Measurements from ENCODE around the gene METTL8.

The METTL8 gene

DNA sequence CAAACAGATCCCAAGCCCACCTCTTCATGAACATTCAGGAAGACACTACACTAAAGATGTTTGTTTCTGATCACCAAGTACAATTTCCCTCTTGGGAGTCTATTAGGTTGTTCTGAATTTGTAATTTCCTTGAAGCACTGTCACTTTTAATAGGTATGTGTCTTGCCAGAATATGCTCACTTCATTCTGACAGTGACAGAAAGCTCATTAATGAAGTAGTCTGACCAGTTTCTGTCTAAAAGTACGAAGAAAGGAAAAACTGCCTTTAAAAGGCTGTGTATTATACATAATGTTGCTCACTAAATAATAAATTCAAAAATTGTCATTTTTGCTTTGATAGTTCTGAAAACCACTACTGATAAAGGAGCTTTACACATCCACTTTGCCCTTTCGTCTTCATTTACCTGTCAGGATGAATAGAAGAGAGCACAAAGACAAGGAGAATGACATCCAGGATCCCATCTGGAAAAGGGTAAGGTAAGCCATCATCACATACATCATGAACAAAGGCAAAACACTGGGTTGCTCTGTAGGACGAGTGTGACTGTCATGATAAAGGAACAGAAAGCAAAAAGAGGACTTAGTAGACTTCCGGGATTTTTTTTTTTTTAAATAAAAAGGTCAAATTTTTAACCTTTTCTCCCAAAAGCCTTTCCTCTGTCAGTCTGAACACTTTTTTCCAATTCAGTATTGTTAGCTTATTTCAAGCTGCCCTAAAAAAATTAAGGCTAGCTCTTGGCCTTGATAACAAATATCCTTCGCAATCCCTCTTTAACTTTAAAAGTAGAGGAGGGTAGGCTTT is 103.4 kb downstream of the METTL8 start:
- Histone ChIP-seq H3K4me1 (ENCODE audit: insufficient read depth, poor library complexity, severe bottlenecking) (no peaks in the 10 kb centered on the region), H3K27ac (ENCODE audit: poor library complexity, severe bottlenecking) (no peak overlapping the region), H3K36me3 (ENCODE audit: low read depth) (no peaks in the 10 kb centered on the region; the same call in 1 of the 2 replicates), H3K4me3 (ENCODE audit: severe bottlenecking) (no peak overlapping the region), H3K9me3 (ENCODE audit: severe bottlenecking) (no peaks in the 10 kb centered on the region), H3K27me3 (ENCODE audit: insufficient read depth, poor library complexity, severe bottlenecking) (no peaks in the 10 kb centered on the region)
- TF ChIP-seq, protein P1, sequence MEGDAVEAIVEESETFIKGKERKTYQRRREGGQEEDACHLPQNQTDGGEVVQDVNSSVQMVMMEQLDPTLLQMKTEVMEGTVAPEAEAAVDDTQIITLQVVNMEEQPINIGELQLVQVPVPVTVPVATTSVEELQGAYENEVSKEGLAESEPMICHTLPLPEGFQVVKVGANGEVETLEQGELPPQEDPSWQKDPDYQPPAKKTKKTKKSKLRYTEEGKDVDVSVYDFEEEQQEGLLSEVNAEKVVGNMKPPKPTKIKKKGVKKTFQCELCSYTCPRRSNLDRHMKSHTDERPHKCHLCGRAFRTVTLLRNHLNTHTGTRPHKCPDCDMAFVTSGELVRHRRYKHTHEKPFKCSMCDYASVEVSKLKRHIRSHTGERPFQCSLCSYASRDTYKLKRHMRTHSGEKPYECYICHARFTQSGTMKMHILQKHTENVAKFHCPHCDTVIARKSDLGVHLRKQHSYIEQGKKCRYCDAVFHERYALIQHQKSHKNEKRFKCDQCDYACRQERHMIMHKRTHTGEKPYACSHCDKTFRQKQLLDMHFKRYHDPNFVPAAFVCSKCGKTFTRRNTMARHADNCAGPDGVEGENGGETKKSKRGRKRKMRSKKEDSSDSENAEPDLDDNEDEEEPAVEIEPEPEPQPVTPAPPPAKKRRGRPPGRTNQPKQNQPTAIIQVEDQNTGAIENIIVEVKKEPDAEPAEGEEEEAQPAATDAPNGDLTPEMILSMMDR (IDR thresholded peaks at IDR 0.05; ENCODE audit: poor library complexity, severe bottlenecking) = no peak
- ATAC-seq (ENCODE audit: low read depth) (no peak), DNase-seq (ENCODE audit: low spot score) (no peak)

DNA sequence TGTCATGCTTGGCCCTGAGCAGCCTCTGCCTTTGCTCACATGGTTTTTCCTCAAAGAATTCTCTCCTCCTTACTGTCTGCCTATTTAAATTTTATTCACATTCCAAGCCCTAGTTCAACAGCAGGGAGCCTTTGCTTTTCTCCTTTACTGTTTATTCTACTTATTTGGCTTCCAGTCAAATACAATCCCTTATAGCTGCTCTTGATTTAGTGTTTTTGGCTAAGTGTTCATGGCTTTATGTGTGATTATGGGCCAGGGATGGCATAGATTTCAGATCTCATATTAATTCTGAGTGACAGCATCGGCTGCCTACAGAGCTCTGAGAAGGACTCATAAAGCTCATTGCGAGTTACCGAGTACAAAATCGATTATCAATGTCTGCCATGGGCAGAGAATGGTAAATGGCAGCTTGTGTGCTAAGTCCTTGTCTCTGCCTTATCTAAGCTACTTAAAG is 106.7 kb downstream of the METTL8 start:
- Histone ChIP-seq H3K27me3 (ENCODE audit: insufficient read depth, poor library complexity, severe bottlenecking) (no peaks in the 10 kb centered on the region), H3K4me3 (ENCODE audit: severe bottlenecking) (no peak overlapping the region), H3K36me3 (ENCODE audit: low read depth) (peaks cover 14% of the 10 kb centered on the region), H3K27ac (ENCODE audit: poor library complexity, severe bottlenecking) (no peak overlapping the region), H3K4me1 (ENCODE audit: insufficient read depth, poor library complexity, severe bottlenecking) (no peaks in the 10 kb centered on the region), H3K9me3 (ENCODE audit: severe bottlenecking) (no peaks in the 10 kb centered on the region)
- no peak for ATAC-seq (ENCODE audit: low read depth)
- no peak for DNase-seq (ENCODE audit: low spot score)
- TF ChIP-seq, protein P1 (IDR thresholded peaks at IDR 0.05; ENCODE audit: poor library complexity, severe bottlenecking) = no peak

DNA sequence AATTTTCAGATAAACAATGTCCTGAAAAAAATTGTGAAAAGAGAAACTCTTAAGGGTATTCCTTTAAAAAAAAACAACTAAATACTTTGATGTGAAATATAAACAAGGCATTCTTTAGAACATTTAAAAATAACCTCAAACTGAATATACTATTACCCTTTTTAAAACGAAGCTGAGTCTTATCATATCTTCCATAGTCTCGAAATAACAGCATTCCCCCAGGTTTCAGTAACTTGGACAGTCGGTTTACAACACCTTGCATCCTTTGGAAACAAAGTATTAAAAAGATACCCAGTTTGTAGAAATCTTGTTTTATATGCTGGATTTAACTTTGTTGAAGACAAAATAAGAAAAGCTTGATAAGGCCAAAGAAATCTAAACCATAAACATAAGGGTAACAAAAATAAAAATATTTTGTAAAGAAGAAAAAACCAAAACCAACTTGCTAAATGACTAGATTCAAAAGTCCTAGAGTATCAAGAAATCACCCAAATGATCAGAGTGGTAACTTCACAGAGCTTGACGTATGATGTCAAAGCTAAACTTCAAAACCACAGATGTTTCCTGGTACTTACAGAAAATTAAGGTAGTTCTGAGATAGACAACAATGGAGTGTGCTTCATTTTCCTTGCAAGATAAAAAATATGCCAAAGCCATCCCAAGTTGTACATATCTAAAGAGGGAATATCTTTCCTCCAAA is 107.8 kb downstream of the METTL8 start:
- Histone ChIP-seq H3K4me3 (ENCODE audit: severe bottlenecking) (no peak overlapping the region), H3K4me1 (ENCODE audit: insufficient read depth, poor library complexity, severe bottlenecking) (no peaks in the 10 kb centered on the region), H3K27ac (ENCODE audit: poor library complexity, severe bottlenecking) (no peak overlapping the region), H3K27me3 (ENCODE audit: insufficient read depth, poor library complexity, severe bottlenecking) (no peaks in the 10 kb centered on the region), H3K9me3 (ENCODE audit: severe bottlenecking) (no peaks in the 10 kb centered on the region), H3K36me3 (ENCODE audit: low read depth) (peaks cover 19% of the 10 kb centered on the region)
- DNase-seq (ENCODE audit: low spot score) (no peak), ATAC-seq (ENCODE audit: low read depth) (no peak)
- TF ChIP-seq, protein P1 (IDR thresholded peaks at IDR 0.05; ENCODE audit: poor library complexity, severe bottlenecking) = no peak

GRCh38 chr2:171323971-171324528 is 109.7 kb downstream of the METTL8 start:
- no peak overlapping the region for H3K27ac ChIP-seq (ENCODE audit: poor library complexity, severe bottlenecking)
- TF ChIP-seq, protein P1 (IDR thresholded peaks at IDR 0.05; ENCODE audit: poor library complexity, severe bottlenecking) = no peak
- H3K9me3 ChIP-seq (ENCODE audit: severe bottlenecking) = no peaks in the 10 kb centered on the region
- H3K27me3 ChIP-seq (ENCODE audit: insufficient read depth, poor library complexity, severe bottlenecking) = no peaks in the 10 kb centered on the region
- no peak for ATAC-seq (ENCODE audit: low read depth)
- H3K4me1 ChIP-seq (ENCODE audit: insufficient read depth, poor library complexity, severe bottlenecking) = no peaks in the 10 kb centered on the region
- H3K4me3 ChIP-seq (ENCODE audit: severe bottlenecking) = no peak overlapping the region
- no peak for DNase-seq (ENCODE audit: low spot score)
- peaks cover 19% of the 10 kb centered on the region for H3K36me3 ChIP-seq (ENCODE audit: low read depth)
